Ascending aorta (tissue), 2 donors: Measurements from ENCODE around the gene BCAS1. TPM values are rescaled to one million over a fixed set of nuclear protein-coding genes. Genes with fewer than 3 reads are reported as not detected.

ENCODE experiments used
- DNase-seq, 2 donors: peaks; one replicate each; pipeline ENCODE4 v3.0.0-alpha.2; 2019; ENCODE audit warnings: low spot score in 2 of 2
- H3K27ac ChIP-seq, 2 donors: fragments of 200-600 bp; sonication (generic); one replicate each; pipeline ENCODE4 v1.5.1; 2016 to 2017; ENCODE audit warnings: mild to moderate bottlenecking in 1 of 2
- H3K27me3 ChIP-seq: fragments of 200-600 bp; sonication (generic); one replicate; pipeline ENCODE4 v1.5.1; 2017
- H3K36me3 ChIP-seq, 2 donors: fragments of 200-600 bp; sonication (generic); one replicate each; pipeline ENCODE4 v1.5.1; 2016
- H3K4me1 ChIP-seq, 2 donors: fragments of 200-600 bp; sonication (generic); one replicate each; pipeline ENCODE4 v1.5.1; 2016 to 2017; ENCODE audit warnings: mild to moderate bottlenecking in 1 of 2
- H3K4me3 ChIP-seq, 2 donors: fragments of 200-600 bp; sonication (generic); one replicate each; pipeline ENCODE4 v1.5.1; 2016 to 2017; ENCODE audit warnings: mild to moderate bottlenecking in 1 of 2
- H3K9me3 ChIP-seq, 2 donors: fragments of 200-600 bp; sonication (generic); one replicate each; pipeline ENCODE4 v1.5.1; 2016
- CTCF ChIP-seq, 3 experiments: fragments of 200-600 bp in 2 of 3; fragments of 450-650 bp in 1 of 3; sonication (generic) in 2 of 3; IDR thresholded peaks; one replicate each; pipeline ENCODE4 v1.5.1; 2016 to 2019; ENCODE audit warnings: antibody characterized with exemption in 3 of 3, mild to moderate bottlenecking in 1 of 3, moderate library complexity in 1 of 3
- intact Hi-C: fragments of 100-400 bp; cut with DNase I; formaldehyde crosslinking; loops from one replicate; pipeline ENCODE4 v1.15.1; 2023
- total RNA-seq: library from RNA; depleted of rRNA; stranded (reverse); fragments of >200 nt; gene quantifications from one replicate; pipeline ENCODE4 v1.1.0, GENCODE V29; 2016

The BCAS1 gene
- total RNA-seq, 1 donor from 2014 or later, result not detected

DNA sequence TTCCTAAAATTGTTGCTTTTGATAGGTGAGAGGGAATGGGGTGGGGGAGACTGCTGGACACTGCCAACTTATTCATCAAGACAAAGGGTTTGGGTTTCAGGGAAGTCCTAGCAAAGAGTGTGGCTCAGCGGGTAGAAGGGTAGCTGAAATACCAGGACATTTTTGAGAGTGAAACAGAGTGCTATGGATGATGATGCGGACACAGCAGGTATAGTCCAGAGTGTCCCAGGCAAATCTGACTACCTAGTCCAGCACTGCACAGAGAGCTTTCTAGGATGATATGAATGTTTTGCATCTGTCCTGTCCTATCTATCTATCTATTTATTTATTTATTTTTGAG, 154.3 kb downstream of the BCAS1 start:
- Histone ChIP-seq H3K36me3 (no peaks in the 10 kb centered on the region), H3K27ac (peak overlapping the region; percentile 68 to 87), H3K9me3 (no peaks in the 10 kb centered on the region), H3K4me1 (peaks cover 0 to 30% of the 10 kb centered on the region in 2 donors), H3K4me3 (peak overlapping the region; percentile 64 to 71), H3K27me3 (no peaks in the 10 kb centered on the region)
- intact Hi-C loops, result loop anchor here (2.0 to 10.0 kb wide), 3 partner anchors 15 to 289 kb away; partner anchors contain the start of gene PFDN4
- DNase-seq, result no peak
- no peak for TF ChIP-seq CTCF (IDR thresholded peaks at IDR 0.05)

DNA sequence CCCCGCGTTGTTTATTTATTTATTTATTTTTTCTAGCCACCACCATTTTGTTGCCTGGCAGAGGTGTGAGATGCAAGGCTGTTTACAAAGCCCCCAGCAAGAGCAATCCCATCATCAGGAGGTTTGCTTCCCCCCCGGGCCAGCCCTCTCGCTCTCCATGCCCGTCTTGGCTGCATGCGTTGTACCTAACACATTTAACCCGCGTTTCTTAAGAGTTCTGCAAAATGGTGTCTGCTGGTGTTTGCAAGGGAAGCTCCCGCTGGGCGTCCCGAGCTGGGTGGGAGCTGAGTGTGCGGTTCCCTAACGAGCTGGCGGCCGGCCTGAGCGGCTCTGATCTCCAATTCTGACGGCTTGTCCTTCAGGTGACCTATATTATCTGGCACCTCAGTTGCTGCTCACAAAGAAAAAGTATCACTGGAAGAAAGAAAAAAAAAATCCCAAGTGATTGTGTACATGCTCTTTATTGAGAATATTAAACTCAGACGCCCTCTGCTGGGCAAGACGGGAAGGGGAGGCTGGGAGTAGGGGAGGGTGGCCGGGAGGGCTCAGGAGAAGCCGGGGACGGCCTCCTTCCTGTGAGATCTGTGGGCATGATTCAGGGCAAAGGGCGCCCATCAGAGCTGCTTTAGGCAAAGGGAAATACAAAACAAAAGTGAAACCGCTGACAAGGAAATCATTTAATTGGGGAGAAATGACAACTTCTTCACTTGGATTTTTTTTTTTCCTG, 154.8 kb downstream of the BCAS1 start:
- TF ChIP-seq CTCF (IDR thresholded peaks at IDR 0.05), result peak; percentile 72 to 97 (median 96)
- Histone ChIP-seq H3K9me3 (no peaks in the 10 kb centered on the region), H3K27ac (peak overlapping the region; percentile 68 to 87), H3K4me3 (peak overlapping the region; percentile 64 to 71), H3K27me3 (no peaks in the 10 kb centered on the region), H3K4me1 (peaks cover 0 to 30% of the 10 kb centered on the region in 2 donors), H3K36me3 (no peaks in the 10 kb centered on the region)
- intact Hi-C loops, result loop anchor here (1.0 to 10.0 kb wide), 6 partner anchors 15 to 336 kb away; partner anchors contain the start of gene PFDN4
- DNase-seq, result peak; percentile 87 to 98

DNA sequence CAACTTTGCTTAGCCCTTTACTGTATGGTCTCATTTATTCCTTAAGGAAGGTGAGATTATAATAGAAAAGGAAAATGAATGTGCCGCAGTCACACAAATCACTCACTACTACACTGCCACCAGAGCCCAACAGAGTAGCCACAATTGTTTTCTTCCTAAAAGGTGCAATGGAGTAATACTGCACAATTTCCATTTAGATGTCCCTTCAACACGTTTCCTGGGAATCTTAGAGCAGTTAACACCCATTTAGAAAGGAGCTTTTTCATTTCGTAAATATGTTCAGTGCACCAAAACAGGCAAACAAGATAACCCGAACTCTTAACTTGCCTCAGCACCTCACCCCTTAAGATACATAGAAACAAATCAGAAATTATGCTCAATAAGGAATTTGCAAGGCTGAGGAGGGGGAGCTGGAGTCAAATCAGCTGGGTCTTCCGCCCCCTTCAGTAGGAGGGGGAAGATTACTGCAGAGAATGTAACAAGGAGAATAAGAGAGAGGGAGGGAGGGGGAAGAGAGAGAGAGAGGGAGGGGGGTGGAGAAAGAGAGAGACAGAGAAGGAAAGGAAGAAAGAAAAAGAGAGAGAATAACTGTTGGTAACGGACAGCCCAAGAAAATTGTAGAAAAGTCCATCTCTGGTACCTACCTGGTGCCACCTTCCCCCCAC, 155.5 kb downstream of the BCAS1 start:
- Histone ChIP-seq H3K9me3 (no peaks in the 10 kb centered on the region), H3K27ac (peak overlapping the region; percentile 68 to 87), H3K4me3 (peak overlapping the region; percentile 64 to 71), H3K36me3 (no peaks in the 10 kb centered on the region), H3K27me3 (no peaks in the 10 kb centered on the region), H3K4me1 (peaks cover 0 to 30% of the 10 kb centered on the region in 2 donors)
- no peak for TF ChIP-seq CTCF (IDR thresholded peaks at IDR 0.05)
- DNase-seq, result no peak
- intact Hi-C loops, result loop anchor here (1.0 to 10.0 kb wide), 5 partner anchors 43 to 336 kb away; partner anchors contain the start of gene PFDN4

DNA sequence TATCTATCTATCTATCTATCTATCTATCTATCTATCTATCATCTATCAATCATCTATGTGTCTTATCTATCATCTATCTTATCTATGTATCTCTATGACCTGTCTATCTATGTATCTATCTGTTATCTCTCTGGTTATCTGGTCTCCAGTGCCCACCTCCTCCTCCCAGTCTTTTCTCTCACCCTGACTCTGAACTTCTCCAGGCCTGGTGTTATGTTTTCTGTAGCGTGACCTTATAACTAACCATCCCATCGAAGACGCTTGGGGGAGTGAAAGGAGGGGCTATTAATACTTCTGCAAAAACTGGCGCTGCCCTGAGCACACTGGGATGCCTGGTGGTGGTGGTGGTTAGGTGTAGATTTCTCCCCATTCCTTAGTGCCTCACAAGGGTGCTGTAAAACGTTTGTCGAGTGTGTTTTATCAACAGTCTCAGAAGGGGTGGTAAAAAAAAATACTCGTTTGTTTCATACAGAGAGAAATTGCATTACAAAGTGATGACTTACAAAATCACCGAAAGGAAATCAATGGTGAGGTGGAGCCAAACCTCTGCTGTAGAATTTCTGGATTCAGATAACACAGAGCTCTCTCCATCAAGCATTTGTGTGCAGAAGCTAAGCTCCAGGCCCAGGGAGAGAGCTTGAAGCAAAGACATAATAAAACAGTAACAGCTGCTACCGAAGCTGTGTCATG, 156.2 kb downstream of the BCAS1 start:
- DNase-seq, result no peak
- no peaks in the 10 kb centered on the region for H3K36me3 ChIP-seq
- peak overlapping the region; percentile 68 to 87 for H3K27ac ChIP-seq
- no peaks in the 10 kb centered on the region for H3K9me3 ChIP-seq
- intact Hi-C loops, result loop anchor here (2.0 to 10.0 kb wide), 2 partner anchors 139 to 291 kb away; partner anchors contain the start of gene PFDN4
- no peaks in the 10 kb centered on the region for H3K27me3 ChIP-seq
- peaks cover 0 to 30% of the 10 kb centered on the region in 2 donors for H3K4me1 ChIP-seq
- no peak for TF ChIP-seq CTCF (IDR thresholded peaks at IDR 0.05)
- peak overlapping the region; percentile 64 to 71 for H3K4me3 ChIP-seq

DNA sequence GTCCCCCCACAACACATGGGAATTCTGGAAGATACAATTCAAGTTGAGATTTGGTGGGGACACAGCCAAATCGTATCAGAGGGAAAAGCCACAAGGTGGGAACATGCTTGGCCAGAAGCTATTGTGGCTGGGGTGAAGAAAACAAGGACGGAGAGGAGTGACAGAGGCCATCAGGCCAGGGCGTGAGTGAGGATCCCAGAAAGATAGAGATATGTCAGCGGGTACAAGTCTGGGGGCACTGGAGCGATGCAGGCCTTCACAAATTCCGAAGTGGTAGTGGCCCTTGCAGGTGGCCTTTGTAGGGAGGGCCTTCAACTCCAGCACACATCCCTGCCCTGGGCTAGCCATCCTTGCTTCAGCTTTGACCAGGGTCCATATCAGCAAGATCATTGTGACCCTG, 159.1 kb downstream of the BCAS1 start:
- no peak for DNase-seq
- H3K27ac ChIP-seq, result no peak overlapping the region
- intact Hi-C loops, result loop anchor here (10.0 kb wide), 1 partner anchor 294 kb away; the partner anchor contains the start of gene PFDN4
- H3K36me3 ChIP-seq, result no peaks in the 10 kb centered on the region
- peaks cover 0 to 13% of the 10 kb centered on the region in 2 donors for H3K4me1 ChIP-seq
- no peak overlapping the region for H3K4me3 ChIP-seq
- no peaks in the 10 kb centered on the region for H3K9me3 ChIP-seq
- H3K27me3 ChIP-seq, result no peaks in the 10 kb centered on the region
- TF ChIP-seq CTCF (IDR thresholded peaks at IDR 0.05), result no peak
